MM.1S (cell line): ENCODE data around the gene LMCD1.

Source experiments
- EZH2phosphoT487 ChIP-seq: fragments of 300-600 bp; sonication (generic); IDR thresholded peaks from 2 replicates; pipeline ENCODE4 v1.6.1; 2018; ENCODE audit warnings: antibody characterized with exemption, low read length
- TF ChIP-seq, protein P1 (sequence below): fragments of 300-600 bp; sonication (generic); IDR thresholded peaks from 2 replicates; pipeline ENCODE4 v1.5.1; 2016; ENCODE audit warnings: antibody characterized with exemption, low read length, mixed read lengths

DNA sequence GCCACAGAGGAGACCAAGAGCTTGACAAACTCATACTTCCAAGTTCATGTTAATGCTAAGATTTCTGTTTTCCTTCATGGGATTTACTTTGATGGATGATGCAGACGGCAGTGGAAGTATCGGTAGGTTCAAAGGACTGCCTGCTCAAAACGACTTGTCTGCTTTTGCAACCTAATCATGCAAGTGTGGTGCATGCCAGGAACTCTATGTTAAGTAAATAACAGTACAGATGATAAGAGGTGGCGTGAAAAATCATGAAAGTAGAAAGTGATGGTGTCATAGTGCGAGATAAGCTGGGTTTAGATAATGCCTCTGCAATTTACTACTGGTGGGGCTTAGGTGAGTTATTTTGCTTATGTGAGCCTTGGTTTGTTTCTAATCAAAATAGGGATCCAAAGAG is 14.7 kb upstream of the LMCD1 start:
- TF ChIP-seq, protein P1, sequence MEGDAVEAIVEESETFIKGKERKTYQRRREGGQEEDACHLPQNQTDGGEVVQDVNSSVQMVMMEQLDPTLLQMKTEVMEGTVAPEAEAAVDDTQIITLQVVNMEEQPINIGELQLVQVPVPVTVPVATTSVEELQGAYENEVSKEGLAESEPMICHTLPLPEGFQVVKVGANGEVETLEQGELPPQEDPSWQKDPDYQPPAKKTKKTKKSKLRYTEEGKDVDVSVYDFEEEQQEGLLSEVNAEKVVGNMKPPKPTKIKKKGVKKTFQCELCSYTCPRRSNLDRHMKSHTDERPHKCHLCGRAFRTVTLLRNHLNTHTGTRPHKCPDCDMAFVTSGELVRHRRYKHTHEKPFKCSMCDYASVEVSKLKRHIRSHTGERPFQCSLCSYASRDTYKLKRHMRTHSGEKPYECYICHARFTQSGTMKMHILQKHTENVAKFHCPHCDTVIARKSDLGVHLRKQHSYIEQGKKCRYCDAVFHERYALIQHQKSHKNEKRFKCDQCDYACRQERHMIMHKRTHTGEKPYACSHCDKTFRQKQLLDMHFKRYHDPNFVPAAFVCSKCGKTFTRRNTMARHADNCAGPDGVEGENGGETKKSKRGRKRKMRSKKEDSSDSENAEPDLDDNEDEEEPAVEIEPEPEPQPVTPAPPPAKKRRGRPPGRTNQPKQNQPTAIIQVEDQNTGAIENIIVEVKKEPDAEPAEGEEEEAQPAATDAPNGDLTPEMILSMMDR: no peak
- no peak for TF ChIP-seq EZH2phosphoT487
